Stimulated activated naive CD8-positive, alpha-beta T cell treated with anti-CD3 and anti-CD28 coated beads, Interleukin-15, Interleukin-2, amounts not matched to agents 100 ng/mL and 50 ng/mL, for 24 hours (primary cell): ENCODE measurements around the gene ATP2B2.

Source experiments
- H3K27ac Mint-ChIP-seq: one replicate; pipeline ENCODE4 v1.8.0; 2021; ENCODE audit warnings: mild to moderate bottlenecking, mixed read lengths
- H3K27me3 Mint-ChIP-seq: one replicate; pipeline ENCODE4 v1.8.0; 2021; ENCODE audit warnings: mixed read lengths
- H3K36me3 Mint-ChIP-seq: one replicate; pipeline ENCODE4 v1.8.0; 2021; ENCODE audit warnings: low read depth, mixed read lengths
- H3K4me1 Mint-ChIP-seq: one replicate; pipeline ENCODE4 v1.8.0; 2021; ENCODE audit warnings: low read depth, mixed read lengths
- H3K4me3 Mint-ChIP-seq: one replicate; pipeline ENCODE4 v1.8.0; 2021; ENCODE audit warnings: mild to moderate bottlenecking, mixed read lengths
- H3K9me3 Mint-ChIP-seq: one replicate; pipeline ENCODE4 v1.8.0; 2021; ENCODE audit warnings: mixed read lengths

Gene ATP2B2

GRCh38 chr3:10345911-10346310 is 159.5 kb downstream of the ATP2B2 start:
- no peak overlapping the region for H3K27ac Mint-ChIP-seq
- no peaks in the 10 kb centered on the region for H3K9me3 Mint-ChIP-seq
- H3K4me1 Mint-ChIP-seq = no peaks in the 10 kb centered on the region
- no peaks in the 10 kb centered on the region for H3K27me3 Mint-ChIP-seq
- no peak overlapping the region for H3K4me3 Mint-ChIP-seq
- H3K36me3 Mint-ChIP-seq = no peaks in the 10 kb centered on the region

GRCh38 chr3:10344944-10345575 is 160.3 kb downstream of the ATP2B2 start:
- H3K4me3 Mint-ChIP-seq = no peak overlapping the region
- H3K4me1 Mint-ChIP-seq = no peaks in the 10 kb centered on the region
- no peak overlapping the region for H3K27ac Mint-ChIP-seq
- no peaks in the 10 kb centered on the region for H3K27me3 Mint-ChIP-seq
- no peaks in the 10 kb centered on the region for H3K36me3 Mint-ChIP-seq
- no peaks in the 10 kb centered on the region for H3K9me3 Mint-ChIP-seq

GRCh38 chr3:10344147-10344943 is 161.0 kb downstream of the ATP2B2 start:
- no peaks in the 10 kb centered on the region for H3K36me3 Mint-ChIP-seq
- no peaks in the 10 kb centered on the region for H3K27me3 Mint-ChIP-seq
- no peaks in the 10 kb centered on the region for H3K4me1 Mint-ChIP-seq
- no peaks in the 10 kb centered on the region for H3K9me3 Mint-ChIP-seq
- no peak overlapping the region for H3K27ac Mint-ChIP-seq
- no peak overlapping the region for H3K4me3 Mint-ChIP-seq

- no peak overlapping the region for H3K4me3 Mint-ChIP-seq
- no peaks in the 10 kb centered on the region for H3K36me3 Mint-ChIP-seq
- H3K9me3 Mint-ChIP-seq = no peaks in the 10 kb centered on the region
- no peak overlapping the region for H3K27ac Mint-ChIP-seq
- no peaks in the 10 kb centered on the region for H3K27me3 Mint-ChIP-seq
- H3K4me1 Mint-ChIP-seq = no peaks in the 10 kb centered on the region
Measured at GRCh38 chr3:10343526-10343925, 161.9 kb downstream of the ATP2B2 start.

GRCh38 chr3:10342781-10343180 is 162.6 kb downstream of the ATP2B2 start:
- Mint-ChIP-seq H3K27ac (no peak overlapping the region), H3K36me3 (no peaks in the 10 kb centered on the region), H3K27me3 (no peaks in the 10 kb centered on the region), H3K9me3 (no peaks in the 10 kb centered on the region), H3K4me3 (no peak overlapping the region), H3K4me1 (no peaks in the 10 kb centered on the region)

GRCh38 chr3:10341901-10342398 is 163.4 kb downstream of the ATP2B2 start:
- H3K9me3 Mint-ChIP-seq = no peaks in the 10 kb centered on the region
- no peak overlapping the region for H3K4me3 Mint-ChIP-seq
- H3K27ac Mint-ChIP-seq = no peak overlapping the region
- H3K27me3 Mint-ChIP-seq = no peaks in the 10 kb centered on the region
- no peaks in the 10 kb centered on the region for H3K4me1 Mint-ChIP-seq
- no peaks in the 10 kb centered on the region for H3K36me3 Mint-ChIP-seq

- H3K27ac Mint-ChIP-seq = no peak overlapping the region
- no peaks in the 10 kb centered on the region for H3K4me1 Mint-ChIP-seq
- no peaks in the 10 kb centered on the region for H3K9me3 Mint-ChIP-seq
- H3K36me3 Mint-ChIP-seq = no peaks in the 10 kb centered on the region
- no peak overlapping the region for H3K4me3 Mint-ChIP-seq
- no peaks in the 10 kb centered on the region for H3K27me3 Mint-ChIP-seq
Measured at GRCh38 chr3:10340476-10340875, 164.9 kb downstream of the ATP2B2 start.

GRCh38 chr3:10340046-10340445 is 165.3 kb downstream of the ATP2B2 start:
- no peak overlapping the region for H3K4me3 Mint-ChIP-seq
- no peak overlapping the region for H3K27ac Mint-ChIP-seq
- no peaks in the 10 kb centered on the region for H3K36me3 Mint-ChIP-seq
- no peaks in the 10 kb centered on the region for H3K9me3 Mint-ChIP-seq
- no peaks in the 10 kb centered on the region for H3K27me3 Mint-ChIP-seq
- no peaks in the 10 kb centered on the region for H3K4me1 Mint-ChIP-seq

- H3K27ac Mint-ChIP-seq = no peak overlapping the region
- H3K27me3 Mint-ChIP-seq = no peaks in the 10 kb centered on the region
- H3K4me1 Mint-ChIP-seq = no peaks in the 10 kb centered on the region
- H3K36me3 Mint-ChIP-seq = no peaks in the 10 kb centered on the region
- no peaks in the 10 kb centered on the region for H3K9me3 Mint-ChIP-seq
- no peak overlapping the region for H3K4me3 Mint-ChIP-seq
Measured at GRCh38 chr3:10339376-10339955, 165.9 kb downstream of the ATP2B2 start.

GRCh38 chr3:10338591-10339353 is 166.6 kb downstream of the ATP2B2 start:
- Mint-ChIP-seq H3K4me3 (no peak overlapping the region), H3K9me3 (no peaks in the 10 kb centered on the region), H3K36me3 (no peaks in the 10 kb centered on the region), H3K4me1 (no peaks in the 10 kb centered on the region), H3K27me3 (no peaks in the 10 kb centered on the region), H3K27ac (no peak overlapping the region)

- no peaks in the 10 kb centered on the region for H3K9me3 Mint-ChIP-seq
- H3K4me3 Mint-ChIP-seq = no peak overlapping the region
- no peaks in the 10 kb centered on the region for H3K27me3 Mint-ChIP-seq
- H3K27ac Mint-ChIP-seq = no peak overlapping the region
- H3K36me3 Mint-ChIP-seq = no peaks in the 10 kb centered on the region
- peaks cover 5% of the 10 kb centered on the region for H3K4me1 Mint-ChIP-seq
Measured at GRCh38 chr3:10338164-10338470, 167.3 kb downstream of the ATP2B2 start.

- no peaks in the 10 kb centered on the region for H3K36me3 Mint-ChIP-seq
- no peak overlapping the region for H3K27ac Mint-ChIP-seq
- H3K4me1 Mint-ChIP-seq = peaks cover 10% of the 10 kb centered on the region
- H3K9me3 Mint-ChIP-seq = no peaks in the 10 kb centered on the region
- H3K4me3 Mint-ChIP-seq = no peak overlapping the region
- no peaks in the 10 kb centered on the region for H3K27me3 Mint-ChIP-seq
Measured at GRCh38 chr3:10337323-10338163, 167.8 kb downstream of the ATP2B2 start.

GRCh38 chr3:10336761-10337160 is 168.6 kb downstream of the ATP2B2 start:
- Mint-ChIP-seq H3K9me3 (no peaks in the 10 kb centered on the region), H3K27me3 (no peaks in the 10 kb centered on the region), H3K4me3 (no peak overlapping the region), H3K36me3 (no peaks in the 10 kb centered on the region), H3K4me1 (peaks cover 16% of the 10 kb centered on the region), H3K27ac (no peak overlapping the region)

- no peaks in the 10 kb centered on the region for H3K27me3 Mint-ChIP-seq
- H3K4me3 Mint-ChIP-seq = no peak overlapping the region
- no peak overlapping the region for H3K27ac Mint-ChIP-seq
- H3K4me1 Mint-ChIP-seq = peaks cover 16% of the 10 kb centered on the region
- no peaks in the 10 kb centered on the region for H3K36me3 Mint-ChIP-seq
- H3K9me3 Mint-ChIP-seq = no peaks in the 10 kb centered on the region
Measured at GRCh38 chr3:10335871-10336622, 169.3 kb downstream of the ATP2B2 start.
